ENCODE measurements around the gene C16orf96. TPM values are rescaled to one million over a fixed set of nuclear protein-coding genes. Genes with fewer than 3 reads are reported as not detected.
A peak's percentile ranks its signal among the peaks of the same experiment; 100 is the strongest.

C16orf96 gene
- polyA plus RNA-seq, 1 experiment, result not detected

DNA sequence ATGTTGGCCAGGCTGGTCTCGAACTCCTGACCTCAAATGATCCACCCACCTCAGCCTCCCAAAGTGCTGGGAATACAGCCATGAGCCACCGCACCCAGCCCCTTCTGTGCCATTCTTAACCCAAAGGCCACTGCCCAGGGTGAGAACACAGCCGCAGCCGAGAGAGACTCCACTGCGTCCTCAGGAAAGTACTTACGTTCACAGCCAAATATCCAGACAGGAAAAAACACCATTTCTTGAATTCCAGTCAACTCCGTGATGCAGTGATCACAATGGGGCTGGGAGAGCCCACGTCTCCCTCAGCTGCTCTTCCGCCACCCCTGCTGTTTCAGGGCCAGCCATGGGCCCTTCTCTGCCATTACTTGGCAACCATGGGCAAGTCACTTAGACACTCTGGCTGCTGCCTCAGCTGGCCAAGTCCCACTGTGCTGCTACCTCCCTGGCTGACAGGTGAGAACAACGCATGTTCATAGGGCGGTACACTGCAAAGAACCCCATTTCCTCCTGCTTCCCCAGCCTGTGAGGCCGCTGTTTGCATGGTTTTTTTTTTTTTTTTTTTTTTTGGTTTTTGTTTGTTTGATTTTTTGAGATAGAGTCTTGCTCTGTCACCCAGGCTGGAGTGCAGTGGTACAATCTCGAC, 21.9 kb upstream of the C16orf96 start:
- TF ChIP-seq, protein P1, sequence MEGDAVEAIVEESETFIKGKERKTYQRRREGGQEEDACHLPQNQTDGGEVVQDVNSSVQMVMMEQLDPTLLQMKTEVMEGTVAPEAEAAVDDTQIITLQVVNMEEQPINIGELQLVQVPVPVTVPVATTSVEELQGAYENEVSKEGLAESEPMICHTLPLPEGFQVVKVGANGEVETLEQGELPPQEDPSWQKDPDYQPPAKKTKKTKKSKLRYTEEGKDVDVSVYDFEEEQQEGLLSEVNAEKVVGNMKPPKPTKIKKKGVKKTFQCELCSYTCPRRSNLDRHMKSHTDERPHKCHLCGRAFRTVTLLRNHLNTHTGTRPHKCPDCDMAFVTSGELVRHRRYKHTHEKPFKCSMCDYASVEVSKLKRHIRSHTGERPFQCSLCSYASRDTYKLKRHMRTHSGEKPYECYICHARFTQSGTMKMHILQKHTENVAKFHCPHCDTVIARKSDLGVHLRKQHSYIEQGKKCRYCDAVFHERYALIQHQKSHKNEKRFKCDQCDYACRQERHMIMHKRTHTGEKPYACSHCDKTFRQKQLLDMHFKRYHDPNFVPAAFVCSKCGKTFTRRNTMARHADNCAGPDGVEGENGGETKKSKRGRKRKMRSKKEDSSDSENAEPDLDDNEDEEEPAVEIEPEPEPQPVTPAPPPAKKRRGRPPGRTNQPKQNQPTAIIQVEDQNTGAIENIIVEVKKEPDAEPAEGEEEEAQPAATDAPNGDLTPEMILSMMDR (IDR thresholded peaks at IDR 0.05; ENCODE audit: low read depth, low read length), result no peak
- H3K27ac ChIP-seq (ENCODE audit: low read depth, low read length), result no peak overlapping the region
- peaks cover 4% of the 10 kb centered on the region for H3K27me3 ChIP-seq (ENCODE audit: control insufficient read depth, insufficient read depth, low read length)
- peaks cover 7% of the 10 kb centered on the region for H3K9me3 ChIP-seq (ENCODE audit: control insufficient read depth, insufficient read depth, low read length)
- ChIA-PET CTCF (no interaction called here), POLR2A (no interaction called here)
- DNase-seq (ENCODE audit: low read depth, low spot score), result no peak
- H3K4me3 ChIP-seq (ENCODE audit: low read depth, low read length), result no peak overlapping the region

DNA sequence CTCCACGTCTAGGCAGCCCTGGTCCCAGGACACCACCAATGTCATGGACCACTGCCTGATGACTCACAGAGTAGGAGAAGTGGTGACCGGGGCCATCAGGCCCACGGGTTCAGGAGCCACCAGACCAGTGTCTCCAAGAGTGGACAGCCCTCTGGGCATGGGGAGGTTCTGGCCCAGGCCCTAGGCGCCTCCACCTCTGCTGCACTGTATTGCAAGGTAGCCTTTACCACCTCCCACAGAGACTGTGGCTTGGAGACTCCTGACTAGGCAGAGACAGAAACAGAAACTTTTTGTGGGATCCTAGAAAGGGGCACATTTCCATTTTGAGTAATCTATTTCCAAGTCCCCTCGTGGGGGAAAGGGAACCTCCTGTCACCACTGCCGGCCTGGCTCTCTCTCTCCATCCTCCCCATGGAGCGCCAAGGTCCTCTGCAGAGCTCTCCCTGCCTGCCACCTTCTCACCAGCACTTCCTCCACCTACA, 20.5 kb upstream of the C16orf96 start:
- Histone ChIP-seq H3K4me3 (ENCODE audit: low read depth, low read length) (no peak overlapping the region), H3K27me3 (ENCODE audit: control insufficient read depth, insufficient read depth, low read length) (peaks cover 4% of the 10 kb centered on the region), H3K9me3 (ENCODE audit: control insufficient read depth, insufficient read depth, low read length) (peaks cover 20% of the 10 kb centered on the region), H3K27ac (ENCODE audit: low read depth, low read length) (no peak overlapping the region)
- ChIA-PET CTCF (interaction anchor here (0.6 to 1.6 kb wide), 3 partner anchors 13 to 71 kb away, joined by 5 to 9 read pairs (median 8); no protein-coding TSS in a partner anchor), POLR2A (no interaction called here)
- TF ChIP-seq, protein P1 (IDR thresholded peaks at IDR 0.05; ENCODE audit: low read depth, low read length), result no peak
- DNase-seq (ENCODE audit: low read depth, low spot score), result no peak

DNA sequence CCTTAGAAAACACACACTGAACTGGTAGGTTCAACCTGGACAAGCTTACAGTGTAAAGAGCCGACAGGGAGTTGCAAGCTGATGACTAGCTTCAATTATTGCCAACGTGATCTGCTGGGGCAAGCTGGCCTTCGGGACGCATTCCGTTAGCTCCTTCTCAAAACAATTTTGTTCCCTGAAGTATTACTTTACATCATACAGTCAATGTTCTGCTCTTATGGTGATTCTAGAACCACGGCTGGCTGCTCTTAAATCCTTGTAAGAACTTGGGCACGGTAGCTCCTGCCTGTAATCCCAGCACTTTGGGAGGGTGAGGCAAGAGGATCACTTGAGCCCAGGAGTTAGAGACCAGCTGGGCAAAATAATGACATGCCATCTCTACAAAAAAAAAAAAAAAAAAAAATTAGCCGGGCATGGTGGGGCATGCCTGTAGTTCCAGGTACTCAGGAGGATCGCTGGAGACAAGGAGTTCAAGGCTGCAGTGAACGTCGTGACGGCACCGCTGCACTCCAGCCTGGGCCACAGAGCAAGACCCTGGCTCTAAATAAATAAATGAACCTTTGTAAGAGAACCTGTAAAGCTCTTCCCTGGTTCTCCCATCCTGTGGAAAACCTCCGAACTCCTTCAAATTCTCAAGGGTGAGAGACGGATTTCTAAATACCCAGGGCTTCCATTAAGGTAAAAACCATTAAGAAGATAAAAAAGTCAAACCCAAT, 19.6 kb upstream of the C16orf96 start:
- Histone ChIP-seq H3K27ac (ENCODE audit: low read depth, low read length) (no peak overlapping the region), H3K4me3 (ENCODE audit: low read depth, low read length) (no peak overlapping the region), H3K9me3 (ENCODE audit: control insufficient read depth, insufficient read depth, low read length) (peaks cover 20% of the 10 kb centered on the region), H3K27me3 (ENCODE audit: control insufficient read depth, insufficient read depth, low read length) (peaks cover 7% of the 10 kb centered on the region)
- DNase-seq (ENCODE audit: low read depth, low spot score), result no peak
- CTCF ChIA-PET, result interaction anchor here (0.6 to 1.6 kb wide), 3 partner anchors 12 to 72 kb away, joined by 5 to 9 read pairs (median 8); no protein-coding TSS in a partner anchor
- POLR2A ChIA-PET, result interaction anchor here (0.6 to 0.7 kb wide), 2 partner anchors 20 to 41 kb away, joined by 3 read pairs; partner anchors contain the start of gene C16orf96
- TF ChIP-seq, protein P1 (IDR thresholded peaks at IDR 0.05; ENCODE audit: low read depth, low read length), result no peak

DNA sequence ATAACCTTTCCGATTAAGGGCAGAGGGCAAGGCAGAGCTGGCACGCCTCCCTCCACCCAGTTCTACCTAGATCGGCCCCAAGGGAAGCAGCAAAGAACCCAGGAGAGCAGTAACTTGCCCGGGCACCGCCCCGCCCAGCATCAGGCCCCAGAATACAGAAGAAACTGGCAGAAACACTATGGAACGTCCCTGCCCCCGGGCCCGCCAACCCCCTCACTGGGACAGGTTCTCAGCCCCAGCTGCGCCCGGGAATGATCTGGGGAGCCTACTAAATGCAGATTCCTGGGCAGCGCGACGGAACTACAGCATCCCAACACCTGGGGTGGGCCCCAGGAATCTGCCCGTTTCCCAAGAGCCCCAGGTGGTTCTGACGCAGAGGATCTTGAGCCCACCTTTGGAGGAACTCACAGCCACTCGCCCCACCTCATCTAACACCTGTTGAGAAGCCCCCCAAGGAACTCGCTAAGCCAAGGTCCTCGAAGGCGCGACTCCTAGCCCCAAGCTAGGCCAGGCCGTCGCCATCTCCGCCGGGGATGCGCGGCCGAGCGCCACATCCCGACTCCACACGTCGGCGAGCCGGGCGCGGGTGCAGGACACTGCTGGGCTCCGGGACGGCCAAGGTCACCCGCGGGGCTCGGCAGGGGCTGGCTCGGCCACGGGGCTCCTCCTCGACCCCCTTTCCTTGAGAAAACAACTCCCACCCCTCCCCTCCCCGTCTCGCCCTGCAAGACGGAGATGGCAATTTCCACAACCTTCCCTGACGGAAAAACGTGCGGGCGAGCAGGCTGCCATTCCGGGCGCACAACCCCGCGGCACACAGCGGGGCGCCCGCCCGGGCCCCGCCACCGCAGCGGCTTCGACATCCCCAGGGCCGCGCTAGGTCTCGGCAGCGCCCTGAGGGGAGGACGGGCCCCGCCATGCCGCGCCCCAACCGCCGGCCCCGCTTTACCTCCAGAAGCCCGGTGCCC, 18.5 kb upstream of the C16orf96 start:
- Histone ChIP-seq H3K27ac (ENCODE audit: low read depth, low read length) (no peak overlapping the region), H3K9me3 (ENCODE audit: control insufficient read depth, insufficient read depth, low read length) (peaks cover 20% of the 10 kb centered on the region), H3K27me3 (ENCODE audit: control insufficient read depth, insufficient read depth, low read length) (peaks cover 12% of the 10 kb centered on the region), H3K4me3 (ENCODE audit: low read depth, low read length) (peak overlapping the region; percentile 76)
- ChIA-PET POLR2A (interaction anchor here (0.6 kb wide), 1 partner anchor 58 kb away, joined by 5 read pairs; no protein-coding TSS in a partner anchor), CTCF (interaction anchor here (0.5 to 1.6 kb wide), 2 partner anchors 11 to 61 kb away, joined by 5 to 9 read pairs; no protein-coding TSS in a partner anchor)
- DNase-seq (ENCODE audit: low read depth, low spot score), result no peak
- TF ChIP-seq, protein P1 (IDR thresholded peaks at IDR 0.05; ENCODE audit: low read depth, low read length), result no peak

Measured in AG04450 (cell line).